Fibroblast of skin of back (primary cell): ENCODE measurements around the gene TMEM41A.
"Not testable (repeated sequence)": the region's sequence is repeated elsewhere in the genome, so short reads cannot be mapped to it uniquely, and the experiment has no call there.

ENCODE experiments used
- DNase-seq: peaks from one replicate; pipeline ENCODE4 v3.0.0-alpha.2; 2013

Gene TMEM41A

GRCh38 chr3:185488465-185488864, 10.4 kb downstream of the TMEM41A start:
- DNase-seq = no peak

- no peak for DNase-seq
These were observed 12.4 kb downstream of the TMEM41A start for GRCh38 chr3:185486394-185486793.

GRCh38 chr3:185484296-185484695, 14.5 kb downstream of the TMEM41A start:
- DNase-seq = no peak

- no peak for DNase-seq
These were observed 19.4 kb downstream of the TMEM41A start for GRCh38 chr3:185479373-185479945.

- DNase-seq = no peak
These were observed 21.5 kb downstream of the TMEM41A start for GRCh38 chr3:185477316-185477715.

GRCh38 chr3:185474922-185475321, 23.9 kb downstream of the TMEM41A start:
- not testable (repeated sequence) for DNase-seq

GRCh38 chr3:185473290-185473815, 25.5 kb downstream of the TMEM41A start:
- no peak for DNase-seq

GRCh38 chr3:185470323-185470722, 28.5 kb downstream of the TMEM41A start:
- DNase-seq = no peak

GRCh38 chr3:185469542-185469941, 29.3 kb downstream of the TMEM41A start:
- no peak for DNase-seq

- DNase-seq = not testable (repeated sequence)
These were observed 32.7 kb downstream of the TMEM41A start for GRCh38 chr3:185466123-185466522.

- DNase-seq = no peak
These were observed 33.4 kb downstream of the TMEM41A start for GRCh38 chr3:185465471-185465870.

GRCh38 chr3:185460719-185461350, 38.0 kb downstream of the TMEM41A start:
- peak; percentile 4 for DNase-seq

- DNase-seq = no peak
These were observed 38.5 kb downstream of the TMEM41A start for GRCh38 chr3:185460309-185460708.

GRCh38 chr3:185457376-185457775, 41.5 kb downstream of the TMEM41A start:
- no peak for DNase-seq

- not testable (repeated sequence) for DNase-seq
These were observed 47.4 kb downstream of the TMEM41A start for GRCh38 chr3:185451432-185451831.

- DNase-seq = no peak
These were observed 50.7 kb downstream of the TMEM41A start for GRCh38 chr3:185448107-185448506.

GRCh38 chr3:185444329-185444728, 54.5 kb downstream of the TMEM41A start:
- no peak for DNase-seq

- no peak for DNase-seq
These were observed 56.8 kb downstream of the TMEM41A start for GRCh38 chr3:185442031-185442430.

GRCh38 chr3:185439745-185440466, 58.9 kb downstream of the TMEM41A start:
- DNase-seq = no peak
